Activated CD4-positive, CD25-positive, alpha-beta regulatory T cell treated with anti-CD3 and anti-CD28 coated beads, Interleukin-2, amount 50 U/mL, for 24 hours (primary cell): ENCODE data around the gene PLD5.
"Not testable (repeated sequence)": the region's sequence is repeated elsewhere in the genome, so short reads cannot be mapped to it uniquely, and the experiment has no call there.

Source experiments
- ATAC-seq, 2 donors: fragments of 150-1000 bp; cut with Tn5 transposase; one replicate each; pipeline ENCODE4 v1.10.0; 2021; ENCODE audit warnings: mild to moderate bottlenecking in 1 of 2, moderate library complexity in 1 of 2

Gene PLD5

GRCh38 chr1:242477944-242478343 is 46.6 kb downstream of the PLD5 start:
- no peak for ATAC-seq

GRCh38 chr1:242470774-242471173 is 53.7 kb downstream of the PLD5 start:
- ATAC-seq: no peak

GRCh38 chr1:242468784-242469183 is 55.7 kb downstream of the PLD5 start:
- ATAC-seq: no peak

- no peak for ATAC-seq
Measured at GRCh38 chr1:242467556-242468145, 56.8 kb downstream of the PLD5 start.

- ATAC-seq: no peak
Measured at GRCh38 chr1:242462867-242463266, 61.6 kb downstream of the PLD5 start.

- not testable (repeated sequence) for ATAC-seq
Measured at GRCh38 chr1:242459740-242460139, 64.8 kb downstream of the PLD5 start.

- no peak for ATAC-seq
Measured at GRCh38 chr1:242456726-242457269, 67.7 kb downstream of the PLD5 start.

- ATAC-seq: no peak
Measured at GRCh38 chr1:242455052-242455361, 69.5 kb downstream of the PLD5 start.

GRCh38 chr1:242454262-242455051 is 70.0 kb downstream of the PLD5 start:
- ATAC-seq: no peak

- ATAC-seq: no peak
Measured at GRCh38 chr1:242452573-242452972, 71.9 kb downstream of the PLD5 start.

- ATAC-seq: no peak
Measured at GRCh38 chr1:242449661-242450060, 74.8 kb downstream of the PLD5 start.

- no peak for ATAC-seq
Measured at GRCh38 chr1:242448910-242449645, 75.4 kb downstream of the PLD5 start.

- no peak for ATAC-seq
Measured at GRCh38 chr1:242447689-242448088, 76.8 kb downstream of the PLD5 start.

- ATAC-seq: no peak
Measured at GRCh38 chr1:242440757-242441156, 83.7 kb downstream of the PLD5 start.

- no peak for ATAC-seq
Measured at GRCh38 chr1:242435200-242435599, 89.3 kb downstream of the PLD5 start.

GRCh38 chr1:242432491-242433095 is 91.9 kb downstream of the PLD5 start:
- no peak for ATAC-seq

GRCh38 chr1:242431786-242432185 is 92.7 kb downstream of the PLD5 start:
- no peak for ATAC-seq

- no peak for ATAC-seq
Measured at GRCh38 chr1:242430956-242431355, 93.5 kb downstream of the PLD5 start.

GRCh38 chr1:242428399-242429190 is 95.9 kb downstream of the PLD5 start:
- no peak for ATAC-seq

GRCh38 chr1:242427519-242427918 is 97.0 kb downstream of the PLD5 start:
- ATAC-seq: no peak

- no peak for ATAC-seq
Measured at GRCh38 chr1:242426271-242426905, 98.1 kb downstream of the PLD5 start.

- ATAC-seq: no peak
Measured at GRCh38 chr1:242425232-242425631, 99.3 kb downstream of the PLD5 start.
